ENCODE data around the gene NEUROG1.
"Not testable (repeated sequence)": the region's sequence is repeated elsewhere in the genome, so short reads cannot be mapped to it uniquely, and the experiment has no call there.

The NEUROG1 gene

DNA sequence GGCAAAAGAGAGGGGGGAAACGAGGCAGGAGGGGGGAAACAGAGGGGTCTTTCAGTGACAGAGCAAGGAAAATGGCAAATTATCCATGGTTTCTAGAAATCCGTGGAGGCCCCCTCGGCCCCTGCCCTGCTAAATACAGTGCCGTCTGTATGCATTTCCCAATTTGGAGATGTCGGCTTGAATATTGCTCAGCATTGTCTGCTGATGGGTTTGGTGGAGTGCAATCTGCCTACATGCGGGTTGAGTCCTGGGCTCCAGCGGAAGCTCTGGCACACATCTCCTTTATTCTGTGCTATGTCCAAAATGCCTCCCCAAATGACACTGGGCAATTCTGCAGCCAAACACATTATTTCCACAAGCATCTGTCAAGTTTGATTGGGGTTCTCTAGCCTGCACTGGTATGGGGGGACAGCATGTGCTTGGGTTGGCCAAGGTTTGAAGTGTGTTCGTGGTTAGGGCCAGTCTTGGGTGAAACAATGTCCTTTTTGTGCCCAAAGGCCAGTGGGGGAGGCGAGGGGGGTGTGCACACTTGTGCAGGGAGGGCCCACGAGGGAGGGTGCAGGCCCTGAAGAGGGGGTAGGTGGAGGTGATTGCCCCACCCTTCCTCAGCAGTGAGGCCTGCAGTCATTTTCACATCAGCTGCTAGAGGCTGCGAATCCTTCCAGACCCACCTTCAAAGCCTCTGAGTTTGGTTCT is 6.2 kb upstream of the NEUROG1 start:
- in situ Hi-C loops (cut with HindIII; ENCODE audit: low sequenced_read_pairs): no loop called here

GRCh38 chr5:135539430-135540005 is 3.8 kb upstream of the NEUROG1 start:
- in situ Hi-C loops (cut with HindIII; ENCODE audit: low sequenced_read_pairs): no loop called here

- in situ Hi-C loops (cut with HindIII; ENCODE audit: low sequenced_read_pairs): no loop called here
These were observed 2.5 kb upstream of the NEUROG1 start for GRCh38 chr5:135538261-135538660.

DNA sequence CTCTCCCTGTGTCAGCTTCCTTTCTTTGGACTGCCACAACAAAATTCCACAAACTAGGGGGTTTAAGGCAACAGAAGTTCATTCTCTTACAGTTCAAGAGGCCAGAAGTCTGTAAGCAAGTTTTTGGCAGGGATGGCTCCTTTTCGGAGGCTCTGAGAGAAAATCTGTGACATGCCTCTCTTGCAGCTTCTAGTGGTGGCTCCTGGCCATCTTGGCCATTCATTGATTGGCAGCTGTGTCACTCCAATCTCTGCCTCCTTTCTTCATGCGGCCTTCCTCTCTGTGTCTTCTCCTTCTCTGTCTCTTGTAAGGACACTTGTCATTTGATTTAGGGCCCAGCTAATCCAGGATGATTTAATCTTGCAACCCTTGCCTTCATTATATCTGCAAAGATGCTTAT is 2.0 kb upstream of the NEUROG1 start:
- in situ Hi-C loops (cut with HindIII; ENCODE audit: low sequenced_read_pairs): no loop called here

DNA sequence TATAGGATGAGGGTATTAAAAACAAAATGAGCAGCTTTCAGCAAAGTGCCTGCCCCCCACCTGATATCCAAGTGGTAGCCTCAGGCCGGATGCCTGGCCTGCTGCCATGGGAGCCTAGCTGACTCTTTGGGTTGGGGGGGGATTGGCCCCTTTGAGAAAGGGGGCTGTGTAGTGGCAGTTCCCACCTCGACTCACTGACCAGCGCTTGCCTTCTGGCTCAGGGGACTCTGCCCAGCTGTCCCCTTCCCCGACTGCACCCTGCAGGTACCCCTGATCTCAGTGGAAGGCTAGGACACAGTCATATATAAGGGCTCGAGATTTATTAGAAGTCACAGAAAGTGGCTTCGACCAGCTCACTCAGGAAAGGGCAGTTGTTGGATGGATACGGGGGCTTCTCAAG is 1.5 kb upstream of the NEUROG1 start:
- in situ Hi-C loops (cut with HindIII; ENCODE audit: low sequenced_read_pairs): no loop called here

DNA sequence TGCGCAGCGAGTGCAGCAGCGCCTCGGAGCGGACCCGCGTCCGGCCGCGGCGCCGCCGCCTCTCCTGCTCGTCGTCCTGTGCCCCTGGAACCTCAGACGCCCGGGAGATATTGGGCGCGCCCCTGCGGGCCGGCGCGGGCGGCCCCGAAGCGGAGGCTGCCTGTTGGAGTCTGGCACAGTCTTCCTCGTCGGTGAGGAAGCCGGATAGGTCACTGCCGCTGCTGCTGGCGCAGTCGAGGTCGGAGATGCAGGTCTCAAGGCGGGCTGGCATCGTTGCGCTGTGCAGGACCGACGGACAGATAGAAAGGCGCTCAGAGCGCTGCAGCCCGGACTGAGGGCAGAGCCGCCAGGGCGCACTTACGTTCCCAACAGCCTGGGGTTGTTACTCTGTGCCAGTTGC is 344 bp downstream of the NEUROG1 start:
- in situ Hi-C loops (cut with HindIII; ENCODE audit: low sequenced_read_pairs): no loop called here

DNA sequence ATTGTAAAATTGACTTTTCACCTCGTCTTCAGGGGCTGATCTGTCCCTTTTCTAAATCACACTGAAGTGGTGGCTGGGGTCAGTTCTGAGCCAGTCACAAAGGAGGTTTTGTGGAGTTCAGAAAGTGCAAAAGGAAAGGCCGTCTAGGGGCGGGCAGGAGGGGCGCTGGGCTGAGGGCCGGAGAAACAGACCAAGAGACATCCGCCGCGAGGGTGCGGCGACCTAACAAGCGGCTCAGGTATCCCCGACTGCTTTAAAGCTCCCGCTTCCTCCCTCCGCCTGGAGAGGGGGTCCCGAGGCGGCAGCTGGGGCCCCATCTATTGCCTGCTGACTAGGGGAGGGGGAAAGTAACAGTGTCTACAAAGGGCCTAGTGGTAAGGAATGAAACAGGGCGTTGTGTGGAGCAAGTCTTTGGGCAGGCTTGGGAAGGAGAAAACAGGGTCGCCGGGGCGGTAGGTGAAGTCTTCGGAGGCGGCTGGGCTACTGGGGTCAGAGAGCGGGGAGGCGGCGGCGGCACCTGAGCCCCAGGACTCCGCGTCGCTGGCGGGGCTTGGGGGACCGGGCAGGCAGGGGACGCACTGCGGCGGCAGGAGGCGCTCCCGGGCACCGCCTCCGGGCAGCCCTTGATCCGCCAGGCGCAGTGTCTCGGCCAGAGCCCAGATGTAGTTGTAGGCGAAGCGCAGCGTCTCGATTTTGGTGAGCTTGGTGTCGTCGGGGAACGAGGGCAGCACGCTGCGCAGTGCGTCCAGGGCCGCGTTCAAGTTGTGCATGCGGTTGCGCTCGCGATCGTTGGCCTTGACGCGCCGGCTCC is 950 bp downstream of the NEUROG1 start:
- in situ Hi-C loops (cut with HindIII; ENCODE audit: low sequenced_read_pairs): no loop called here

- in situ Hi-C loops (cut with HindIII; ENCODE audit: low sequenced_read_pairs): no loop called here
These were observed 2.0 kb downstream of the NEUROG1 start for GRCh38 chr5:135533794-135534193.

- in situ Hi-C loops (cut with HindIII; ENCODE audit: low sequenced_read_pairs): no loop called here
These were observed 2.4 kb downstream of the NEUROG1 start for GRCh38 chr5:135533334-135533733.

DNA sequence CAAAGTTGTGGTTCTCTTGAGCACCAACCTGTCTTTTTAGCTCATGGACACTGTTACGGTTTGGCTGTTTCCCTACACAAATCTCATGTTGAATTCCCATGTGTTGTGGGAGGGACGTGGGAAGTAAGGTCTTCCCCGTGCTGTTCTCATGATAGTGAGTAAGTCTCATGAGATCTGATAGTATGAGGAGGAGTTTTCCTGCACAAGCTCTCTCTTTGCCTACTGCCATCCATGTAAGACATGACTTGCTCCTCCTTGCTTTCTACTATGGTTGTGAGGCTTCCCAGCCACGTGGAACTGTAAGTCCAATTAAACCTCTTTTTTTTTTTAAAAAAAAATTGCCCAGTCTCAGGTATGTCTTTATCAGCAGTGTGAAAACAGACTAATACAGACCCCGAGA is 6.2 kb downstream of the NEUROG1 start:
- in situ Hi-C loops (cut with HindIII; ENCODE audit: low sequenced_read_pairs): not testable (repeated sequence)

GRCh38 chr5:135526924-135527323 is 8.8 kb downstream of the NEUROG1 start:
- in situ Hi-C loops (cut with HindIII; ENCODE audit: low sequenced_read_pairs): no loop called here

DNA sequence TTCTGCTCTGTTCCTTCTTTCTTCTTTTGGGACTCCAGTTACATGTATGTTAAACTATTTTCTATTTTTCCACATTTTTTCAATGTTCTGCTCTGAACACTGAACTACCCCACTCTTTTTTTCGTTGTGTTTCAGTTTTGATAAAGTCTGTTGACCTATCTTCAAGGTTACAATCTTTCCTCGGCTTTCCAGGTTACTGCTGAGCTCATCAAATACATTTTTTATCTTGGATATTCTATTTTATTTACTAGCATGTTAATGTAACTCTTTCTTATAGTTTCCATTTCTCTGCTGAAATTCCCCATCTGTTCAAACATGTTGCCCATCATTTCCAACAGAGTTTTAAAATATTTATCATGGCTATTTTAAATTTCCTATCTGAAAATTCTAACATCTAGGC is 13.8 kb downstream of the NEUROG1 start:
- in situ Hi-C loops (cut with HindIII; ENCODE audit: low sequenced_read_pairs): no loop called here

DNA sequence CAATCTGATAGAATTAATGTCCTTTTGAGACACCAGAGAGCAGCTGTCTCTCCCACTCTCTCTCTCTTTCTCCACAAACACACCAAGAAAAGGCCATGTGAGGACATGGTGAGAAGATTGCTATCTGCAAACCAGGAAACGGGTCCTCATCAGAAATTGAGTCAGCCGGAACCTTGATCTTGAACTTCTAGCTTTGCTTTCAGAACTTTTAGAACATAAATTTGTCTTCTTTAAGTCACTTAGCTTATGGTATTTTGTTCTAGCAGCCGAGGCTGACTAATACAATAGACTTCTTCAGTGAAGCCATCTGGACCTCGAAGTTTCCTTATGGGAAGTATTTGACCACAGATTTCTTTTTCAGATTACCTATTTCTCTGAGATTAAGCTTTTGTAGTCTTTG is 18.1 kb downstream of the NEUROG1 start:
- in situ Hi-C loops (cut with HindIII; ENCODE audit: low sequenced_read_pairs): no loop called here

DNA sequence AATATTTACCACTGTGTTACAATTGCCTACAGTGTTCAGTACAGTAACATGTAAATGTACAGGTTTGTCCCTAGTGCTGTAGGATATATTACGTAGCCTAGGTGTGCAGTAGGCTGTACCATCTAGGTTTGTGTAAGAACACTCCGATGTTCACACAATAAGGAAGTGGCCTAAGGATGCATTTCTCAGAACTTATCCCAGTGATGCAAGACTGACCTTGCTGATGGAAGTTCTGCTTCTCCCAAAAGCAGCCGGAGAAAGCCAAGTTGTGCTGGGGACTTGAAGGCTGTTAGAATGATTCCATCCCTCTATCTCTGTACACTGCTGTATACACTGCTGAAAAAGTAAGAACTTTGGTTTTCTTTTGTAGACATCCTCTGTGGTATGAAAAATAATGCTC is 21.6 kb downstream of the NEUROG1 start:
- in situ Hi-C loops (cut with HindIII; ENCODE audit: low sequenced_read_pairs): no loop called here

- in situ Hi-C loops (cut with HindIII; ENCODE audit: low sequenced_read_pairs): no loop called here
These were observed 23.8 kb downstream of the NEUROG1 start for GRCh38 chr5:135511761-135512575.

GRCh38 chr5:135509995-135510394 is 25.8 kb downstream of the NEUROG1 start:
- in situ Hi-C loops (cut with HindIII; ENCODE audit: low sequenced_read_pairs): no loop called here

DNA sequence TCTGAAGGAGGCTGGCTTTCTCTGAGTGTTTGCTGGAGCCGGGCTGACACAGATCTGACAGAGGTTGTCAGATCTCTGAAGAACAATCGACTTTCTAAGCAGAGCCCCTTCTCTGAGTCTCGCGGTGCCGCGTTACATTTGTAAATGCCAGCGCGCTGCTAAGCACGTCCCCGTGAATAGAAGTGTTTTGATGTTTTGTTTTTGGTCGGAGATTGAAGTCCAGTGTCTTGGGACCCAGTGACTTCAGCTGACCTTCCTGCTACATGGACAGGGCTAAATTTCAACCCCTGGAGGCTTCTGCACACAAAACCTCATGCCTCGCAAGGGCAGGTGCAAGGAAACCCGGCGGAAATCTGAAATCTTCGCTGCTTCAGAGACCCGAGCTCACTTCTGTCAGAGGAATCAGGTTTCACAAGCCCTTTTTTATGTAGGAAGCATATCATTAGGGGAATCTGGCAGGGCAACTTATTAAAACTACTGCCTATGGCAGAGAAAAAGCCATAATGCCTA is 27.2 kb downstream of the NEUROG1 start:
- in situ Hi-C loops (cut with HindIII; ENCODE audit: low sequenced_read_pairs): no loop called here

- in situ Hi-C loops (cut with HindIII; ENCODE audit: low sequenced_read_pairs): no loop called here
These were observed 29.8 kb downstream of the NEUROG1 start for GRCh38 chr5:135505973-135506372.

GRCh38 chr5:135504376-135504775 is 31.4 kb downstream of the NEUROG1 start:
- in situ Hi-C loops (cut with HindIII; ENCODE audit: low sequenced_read_pairs): no loop called here

DNA sequence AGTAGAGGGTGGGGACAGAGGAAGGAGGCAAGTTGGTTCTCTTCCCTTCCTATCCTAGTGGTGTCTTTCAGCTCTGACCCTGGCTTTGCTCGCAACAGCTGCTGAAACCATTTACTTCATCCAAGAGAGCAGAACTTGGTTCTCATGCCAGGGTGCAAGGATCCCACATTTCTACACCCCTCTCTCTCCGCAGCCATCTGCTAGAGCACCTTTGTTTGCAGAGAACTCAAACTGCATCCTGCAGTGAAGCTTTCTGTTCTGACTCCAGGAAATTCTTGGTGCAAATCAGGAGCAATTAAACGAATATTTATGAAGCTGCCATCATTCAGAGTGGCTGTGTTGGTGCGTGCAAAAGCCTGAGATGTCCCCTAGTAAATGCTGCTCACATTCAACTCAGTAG is 31.9 kb downstream of the NEUROG1 start:
- in situ Hi-C loops (cut with HindIII; ENCODE audit: low sequenced_read_pairs): no loop called here

All from DLD1 (cell line).